HepG2 (cell line): ENCODE measurements around the gene MAPK8IP1. TPM values are rescaled to one million over a fixed set of nuclear protein-coding genes. Genes with fewer than 3 reads are reported as not detected.

Source experiments
- AGO2 ChIP-seq: fragments of 200-400 bp; formaldehyde crosslinking; optimal IDR thresholded peaks from 2 replicates; pipeline ENCODE3; 2017; ENCODE audit warnings: mild to moderate bottlenecking, low read depth, low read length, moderate library complexity
- CBX2 ChIP-seq, 2 experiments: fragments of 200-600 bp in 1 of 2; sonication (generic); formaldehyde crosslinking in 1 of 2; IDR thresholded peaks; 2 replicates each; pipeline versions ENCODE4 v1.7.0 to v1.8.1; 2018 to 2022; ENCODE audit warnings: low read depth in 2 of 2, low read length in 1 of 2, mild to moderate bottlenecking in 1 of 2, missing genetic modification reagents in 1 of 2
- EHMT2 ChIP-seq: fragments of 200-600 bp; sonication (generic); IDR thresholded peaks from 2 replicates; pipeline ENCODE4 v1.7.0; 2017; ENCODE audit warnings: antibody characterized with exemption, low read depth, low read length, borderline replicate concordance
- EP300 ChIP-seq, 3 experiments: sonication (generic) in 1 of 3; formaldehyde crosslinking in 1 of 3; IDR thresholded peaks; 2 replicates each; pipeline versions ENCODE4 v1.5.1 to v1.6.1; 2011 to 2020; ENCODE audit warnings: low read depth in 2 of 3, low read length in 2 of 3, borderline replicate concordance in 1 of 3, improper control_type of control experiment in 1 of 3, mild to moderate bottlenecking in 1 of 3, missing genetic modification reagents in 1 of 3, moderate library complexity in 1 of 3
- GTF3A ChIP-seq: sonication (generic); formaldehyde crosslinking; conservative IDR thresholded peaks from 2 replicates; pipeline ENCODE4 v1.4.0; 2020; ENCODE audit warnings: mild to moderate bottlenecking, missing genetic modification reagents
- MTA1 ChIP-seq: sonication (generic); formaldehyde crosslinking; IDR thresholded peaks from 2 replicates; pipeline ENCODE4 v1.4.0; 2020; ENCODE audit warnings: missing genetic modification reagents, mild to moderate bottlenecking, borderline replicate concordance
- SSRP1 ChIP-seq: IDR thresholded peaks from 2 replicates; pipeline ENCODE4 v1.6.1; 2016; ENCODE audit warnings: control low read depth
- TRIM24 ChIP-seq: sonication (generic); formaldehyde crosslinking; IDR thresholded peaks from 2 replicates; pipeline ENCODE4 v1.8.0; 2022; ENCODE audit warnings: mild to moderate bottlenecking, missing genetic modification reagents
- ZNF280D ChIP-seq: sonication (generic); formaldehyde crosslinking; IDR thresholded peaks from 2 replicates; pipeline ENCODE4 v1.5.1; 2020; ENCODE audit warnings: mild to moderate bottlenecking, missing genetic modification reagents
- ZNF83 ChIP-seq: sonication (generic); formaldehyde crosslinking; IDR thresholded peaks from 2 replicates; pipeline ENCODE4 v1.4.0; 2020; ENCODE audit warnings: missing genetic modification reagents, mild to moderate bottlenecking, borderline replicate concordance
- ZNF841 ChIP-seq: sonication (generic); formaldehyde crosslinking; IDR thresholded peaks from 2 replicates; pipeline ENCODE4 v1.8.1; 2023; ENCODE audit warnings: missing genetic modification reagents, borderline replicate concordance
- ZNF879 ChIP-seq: sonication (generic); formaldehyde crosslinking; IDR thresholded peaks from 2 replicates; pipeline ENCODE4 v1.8.1; 2023; ENCODE audit warnings: missing genetic modification reagents
- polyA plus RNA-seq, 8 experiments: library from polyadenylated mRNA; depleted of rRNA in 3 of 8; stranded (reverse) in 7 of 8; unstranded in 1 of 8; fragments of >200 nt; fragmentation: Illumina TruSeq in 4 of 8; extraction: Trizol in 4 of 8; gene quantifications; 2 replicates each; pipeline versions ENCODE4 v1.2.1 to v1.2.3, GENCODE V29; 2011 to 2016; ENCODE audit warnings: low read depth in 4 of 8, missing spikeins in 1 of 8, mixed read lengths in 1 of 8; ENCODE audit not compliant: insufficient read depth in 1 of 8
- total RNA-seq, 5 experiments: library from RNA; depleted of rRNA; stranded (reverse); fragments of >200 nt; fragmentation: Illumina TruSeq; extraction: Trizol; gene quantifications; 2 replicates each; pipeline ENCODE4 v1.2.3, GENCODE V29; 2016; ENCODE audit warnings: low read depth in 1 of 5

The MAPK8IP1 gene
- total and polyA plus RNA-seq, 2 of the 13 experiments (the other 11 are each of a cell fraction or from before 2014, with no cell fraction given) = 2.2 to 4.2 TPM

- TF ChIP-seq ZNF280D (CRISPR knock-in tag) = no peak
- TF ChIP-seq SSRP1 = no peak
- TF ChIP-seq ZNF841 (CRISPR knock-in tag) = no peak
- TF ChIP-seq EHMT2 = no peak
- TF ChIP-seq ZNF83 (CRISPR knock-in tag) = no peak
- TF ChIP-seq AGO2 = peak; percentile 28
- TF ChIP-seq GTF3A (CRISPR knock-in tag) = no peak
- no peak for TF ChIP-seq ZNF879 (CRISPR knock-in tag)
- no peak for TF ChIP-seq EP300 (IDR thresholded peaks at IDR 0.05; ENCODE audit: low read depth in 2 of 2, low read length in 2 of 2)
- TF ChIP-seq EP300 (CRISPR knock-in tag; IDR thresholded peaks at IDR 0.05; ENCODE audit: borderline replicate concordance) = no peak
- no peak for TF ChIP-seq MTA1
- no peak for TF ChIP-seq TRIM24
- no peak for TF ChIP-seq CBX2 (IDR thresholded peaks at IDR 0.05; ENCODE audit: low read depth, low read length)
- no peak for TF ChIP-seq CBX2 (CRISPR knock-in tag; IDR thresholded peaks at IDR 0.05; ENCODE audit: low read depth)
Observed at GRCh38 chr11:45930031-45930794, 44.8 kb downstream of the MAPK8IP1 start (continued).
